Hepatocyte (in vitro differentiated cells): Measurements from ENCODE around the gene GOLGA3. TPM values are rescaled to one million over a fixed set of nuclear protein-coding genes. Genes with fewer than 3 reads are reported as not detected.

Source experiments
- DNase-seq: peaks from one replicate; pipeline ENCODE4 v3.0.0-alpha.2; 2016; ENCODE audit warnings: low spot score
- H2AFZ ChIP-seq: fragments of 200-600 bp; sonication (generic); 2 replicates; pipeline ENCODE4 v1.6.0; 2016; ENCODE audit warnings: antibody characterized with exemption, mild to moderate bottlenecking
- H3K27ac ChIP-seq: fragments of 200-600 bp; sonication (generic); 2 replicates; pipeline ENCODE4 v1.5.1; 2016; ENCODE audit warnings: mild to moderate bottlenecking
- H3K27me3 ChIP-seq: fragments of 200-600 bp; sonication (generic); 2 replicates; pipeline ENCODE4 v1.6.1; 2016
- H3K36me3 ChIP-seq: fragments of 200-600 bp; sonication (generic); replicated peaks from 2 replicates; pipeline ENCODE4 v1.5.1; 2016; ENCODE audit warnings: low read depth; ENCODE audit not compliant: insufficient read depth
- H3K4me1 ChIP-seq: fragments of 200-600 bp; sonication (generic); 2 replicates; pipeline ENCODE4 v1.5.1; 2016; ENCODE audit warnings: mild to moderate bottlenecking, moderate library complexity; ENCODE audit not compliant: insufficient read depth
- H3K4me2 ChIP-seq: fragments of 200-600 bp; sonication (generic); 2 replicates; pipeline ENCODE4 v1.6.0; 2016
- H3K4me3 ChIP-seq: fragments of 200-600 bp; sonication (generic); 2 replicates; pipeline ENCODE4 v1.5.1; 2016; ENCODE audit warnings: mild to moderate bottlenecking
- H3K79me2 ChIP-seq: fragments of 200-600 bp; sonication (generic); 2 replicates; pipeline ENCODE4 v1.6.0; 2017; ENCODE audit warnings: mild to moderate bottlenecking
- H3K9me2 ChIP-seq: fragments of 200-600 bp; sonication (generic); replicated peaks from 2 replicates; pipeline ENCODE4 v1.6.0; 2017; ENCODE audit warnings: mild to moderate bottlenecking; ENCODE audit not compliant: insufficient read depth
- H3K9me3 ChIP-seq: fragments of 200-600 bp; sonication (generic); 2 replicates; pipeline ENCODE4 v1.5.1; 2016; ENCODE audit warnings: low read depth, mild to moderate bottlenecking
- H4K20me1 ChIP-seq: fragments of 200-600 bp; sonication (generic); 2 replicates; pipeline ENCODE4 v1.6.0; 2016; ENCODE audit warnings: mild to moderate bottlenecking; ENCODE audit not compliant: insufficient read depth, poor library complexity, severe bottlenecking
- EZH2 ChIP-seq: fragments of 200-600 bp; sonication (generic); IDR thresholded peaks from 2 replicates; pipeline ENCODE4 v1.6.1; 2016; ENCODE audit warnings: antibody characterized with exemption, mild to moderate bottlenecking, borderline replicate concordance
- EZH2phosphoT487 ChIP-seq: fragments of 200-600 bp; sonication (generic); IDR thresholded peaks from one replicate; pipeline ENCODE4 v1.6.1; 2018; ENCODE audit warnings: antibody characterized with exemption, mild to moderate bottlenecking, low read depth, moderate library complexity; ENCODE audit not compliant: unreplicated experiment, severe bottlenecking
- WGBS: methylation state at CpG from one replicate; pipeline ENCODE4 v1.1.6; 2016; ENCODE audit warnings: low lambda C conversion rate; ENCODE audit errors: missing lambda C conversion rate; 5-methylcytosine and 5-hydroxymethylcytosine counted together
- polyA plus RNA-seq: library from polyadenylated mRNA; unstranded; fragments of >200 nt; fragmentation: Nextera tagmentation; extraction: Ambion mirVana; gene quantifications from 2 replicates; pipeline ENCODE4 v1.2.1, GENCODE V29; 2016
- total RNA-seq: library from RNA; depleted of rRNA; stranded (reverse); fragments of >200 nt; gene quantifications from 2 replicates; pipeline ENCODE4 v1.2.3, GENCODE V29; 2014
- TF ChIP-seq, protein P1 (sequence below): fragments of 200-600 bp; sonication (generic); IDR thresholded peaks from 2 replicates; pipeline ENCODE4 v1.5.1; 2016; ENCODE audit warnings: antibody characterized with exemption, mild to moderate bottlenecking; ENCODE audit not compliant: poor library complexity

GOLGA3 gene
- total and polyA plus RNA-seq, 2 experiments from 2014 or later: 26.2 to 67.6 TPM

- Histone ChIP-seq H3K9me3 (no peaks in the 10 kb centered on the region), H3K4me2 (no peak overlapping the region), H3K4me1 (no peaks in the 10 kb centered on the region), H3K36me3 (peaks cover 3% of the 10 kb centered on the region), H3K4me3 (no peak overlapping the region), H3K9me2 (no peaks in the 10 kb centered on the region), H2AFZ (no peak overlapping the region), H3K27me3 (no peaks in the 10 kb centered on the region), H3K27ac (no peak overlapping the region), H4K20me1 (no peaks in the 10 kb centered on the region), H3K79me2 (peaks cover under 1% of the 10 kb centered on the region)
- no peak for DNase-seq
- WGBS: 95% methylated on average over 12 of the region's 12 CpGs
- TF ChIP-seq EZH2 (no peak), EZH2phosphoT487 (no peak)
- TF ChIP-seq, protein P1, sequence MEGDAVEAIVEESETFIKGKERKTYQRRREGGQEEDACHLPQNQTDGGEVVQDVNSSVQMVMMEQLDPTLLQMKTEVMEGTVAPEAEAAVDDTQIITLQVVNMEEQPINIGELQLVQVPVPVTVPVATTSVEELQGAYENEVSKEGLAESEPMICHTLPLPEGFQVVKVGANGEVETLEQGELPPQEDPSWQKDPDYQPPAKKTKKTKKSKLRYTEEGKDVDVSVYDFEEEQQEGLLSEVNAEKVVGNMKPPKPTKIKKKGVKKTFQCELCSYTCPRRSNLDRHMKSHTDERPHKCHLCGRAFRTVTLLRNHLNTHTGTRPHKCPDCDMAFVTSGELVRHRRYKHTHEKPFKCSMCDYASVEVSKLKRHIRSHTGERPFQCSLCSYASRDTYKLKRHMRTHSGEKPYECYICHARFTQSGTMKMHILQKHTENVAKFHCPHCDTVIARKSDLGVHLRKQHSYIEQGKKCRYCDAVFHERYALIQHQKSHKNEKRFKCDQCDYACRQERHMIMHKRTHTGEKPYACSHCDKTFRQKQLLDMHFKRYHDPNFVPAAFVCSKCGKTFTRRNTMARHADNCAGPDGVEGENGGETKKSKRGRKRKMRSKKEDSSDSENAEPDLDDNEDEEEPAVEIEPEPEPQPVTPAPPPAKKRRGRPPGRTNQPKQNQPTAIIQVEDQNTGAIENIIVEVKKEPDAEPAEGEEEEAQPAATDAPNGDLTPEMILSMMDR: no peak
Observed at GRCh38 chr12:132736378-132736777, 92.3 kb downstream of the GOLGA3 start.

- Histone ChIP-seq H3K9me3 (no peaks in the 10 kb centered on the region), H3K27ac (no peak overlapping the region), H3K4me1 (no peaks in the 10 kb centered on the region), H3K36me3 (peaks cover 3% of the 10 kb centered on the region), H3K27me3 (no peaks in the 10 kb centered on the region), H2AFZ (no peak overlapping the region), H3K4me2 (no peak overlapping the region), H3K79me2 (no peaks in the 10 kb centered on the region), H3K4me3 (no peak overlapping the region), H3K9me2 (no peaks in the 10 kb centered on the region), H4K20me1 (no peaks in the 10 kb centered on the region)
- no peak for DNase-seq
- no peak for TF ChIP-seq EZH2
- TF ChIP-seq EZH2phosphoT487: no peak
- TF ChIP-seq, protein P1: no peak
- 98% methylated on average over 18 of the region's 20 CpGs for WGBS
Observed at GRCh38 chr12:132735496-132735895, 93.2 kb downstream of the GOLGA3 start.

DNA sequence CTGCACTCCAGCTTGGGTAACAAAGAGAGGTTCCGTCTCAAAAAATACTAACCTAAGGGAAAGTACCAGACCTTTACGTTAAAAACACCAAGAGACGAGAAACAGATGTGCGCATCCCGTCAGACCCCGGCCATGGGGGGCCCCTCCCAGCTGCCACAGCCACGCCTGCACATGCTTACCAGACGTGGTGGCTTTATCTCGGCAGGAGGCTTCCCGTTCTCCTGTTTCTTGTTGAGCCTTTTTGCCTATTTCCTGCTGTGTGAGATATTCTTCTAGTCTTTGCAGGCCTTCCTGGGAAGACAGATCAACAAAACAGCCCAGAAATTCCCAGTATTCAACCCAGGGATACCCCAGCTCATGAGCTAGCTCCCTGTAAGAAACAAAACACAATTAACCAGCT lies 94.5 kb downstream of the GOLGA3 start:
- peaks cover 3% of the 10 kb centered on the region for H3K36me3 ChIP-seq
- no peaks in the 10 kb centered on the region for H3K79me2 ChIP-seq
- no peak for DNase-seq
- 55% methylated on average over 10 of the region's 10 CpGs for WGBS
- TF ChIP-seq EZH2phosphoT487 (no peak), EZH2 (no peak)
- TF ChIP-seq, protein P1: no peak
- no peaks in the 10 kb centered on the region for H3K27me3 ChIP-seq
- H3K27ac ChIP-seq: no peak overlapping the region
- no peak overlapping the region for H3K4me2 ChIP-seq
- H3K4me1 ChIP-seq: no peaks in the 10 kb centered on the region
- H3K4me3 ChIP-seq: no peak overlapping the region
- no peaks in the 10 kb centered on the region for H3K9me3 ChIP-seq
- H4K20me1 ChIP-seq: no peaks in the 10 kb centered on the region
- H3K9me2 ChIP-seq: no peaks in the 10 kb centered on the region
- H2AFZ ChIP-seq: no peak overlapping the region

DNA sequence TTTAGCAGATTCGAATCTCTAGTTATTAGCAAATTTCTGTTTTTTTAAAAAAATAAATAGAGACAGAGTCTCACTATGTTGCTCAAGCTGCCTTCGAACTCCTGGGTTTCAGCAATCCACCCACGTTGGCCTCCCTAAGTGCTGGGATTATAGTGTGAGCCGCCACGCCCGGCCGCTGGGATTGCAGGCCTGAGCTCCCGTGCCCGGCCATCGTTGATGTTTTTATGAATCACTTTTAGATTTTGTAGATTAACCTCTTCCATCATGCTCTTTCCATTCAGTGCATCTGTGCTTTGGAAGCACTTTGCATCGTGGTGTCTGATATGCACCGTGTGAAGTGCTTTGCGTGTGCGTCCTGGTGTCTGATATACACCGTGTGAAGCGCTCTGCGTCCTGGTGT lies 97.1 kb downstream of the GOLGA3 start:
- WGBS: 93% methylated on average over 17 of the region's 17 CpGs
- no peak overlapping the region for H3K4me3 ChIP-seq
- no peak overlapping the region for H2AFZ ChIP-seq
- no peaks in the 10 kb centered on the region for H3K27me3 ChIP-seq
- no peaks in the 10 kb centered on the region for H4K20me1 ChIP-seq
- DNase-seq: no peak
- H3K36me3 ChIP-seq: peaks cover 3% of the 10 kb centered on the region
- no peaks in the 10 kb centered on the region for H3K79me2 ChIP-seq
- H3K9me2 ChIP-seq: no peaks in the 10 kb centered on the region
- H3K4me1 ChIP-seq: no peaks in the 10 kb centered on the region
- no peak overlapping the region for H3K4me2 ChIP-seq
- TF ChIP-seq EZH2 (no peak), EZH2phosphoT487 (no peak)
- TF ChIP-seq, protein P1: no peak
- no peaks in the 10 kb centered on the region for H3K9me3 ChIP-seq
- H3K27ac ChIP-seq: no peak overlapping the region
